Bronchial epithelial cell (primary cell): Measurements from ENCODE around the gene FZD2. TPM values are rescaled to one million over a fixed set of nuclear protein-coding genes. Genes with fewer than 3 reads are reported as not detected.
A peak's percentile ranks its signal among the peaks of the same experiment; 100 is the strongest.

Experiments used
- DNase-seq: peaks from one replicate; pipeline ENCODE4 v3.0.0-alpha.2; 2010; ENCODE audit warnings: low read depth
- FAIRE-seq: peaks from 2 replicates; lab custom pipeline; 2011; peaks lifted over from hg19 to GRCh38; lab: Jason Lieb, UNC
- H3K27me3 ChIP-seq: 2 replicates; pipeline ENCODE4 v1.5.1; 2011; ENCODE audit warnings: low read length; ENCODE audit not compliant: control insufficient read depth, insufficient read depth
- H3K36me3 ChIP-seq: 2 replicates; pipeline ENCODE4 v1.5.1; 2011; ENCODE audit warnings: low read length; ENCODE audit not compliant: control insufficient read depth, insufficient read depth
- H3K4me3 ChIP-seq: 2 replicates; pipeline ENCODE4 v1.5.1; 2011; ENCODE audit warnings: mild to moderate bottlenecking, low read depth, low read length, control low read depth
- CTCF ChIP-seq: IDR thresholded peaks from 2 replicates; pipeline ENCODE4 v1.5.1; 2011; ENCODE audit warnings: mild to moderate bottlenecking, moderate library complexity, low read length, control low read depth, inconsistent platforms; ENCODE audit not compliant: insufficient read depth, severe bottlenecking
- total RNA-seq: library from RNA; depleted of rRNA; stranded (reverse); fragments of >200 nt; gene quantifications from 2 replicates; pipeline ENCODE4 v1.2.1, GENCODE V29; 2014

FZD2 gene
- total RNA-seq, 1 donor from 2014 or later = under 0.01 TPM

DNA sequence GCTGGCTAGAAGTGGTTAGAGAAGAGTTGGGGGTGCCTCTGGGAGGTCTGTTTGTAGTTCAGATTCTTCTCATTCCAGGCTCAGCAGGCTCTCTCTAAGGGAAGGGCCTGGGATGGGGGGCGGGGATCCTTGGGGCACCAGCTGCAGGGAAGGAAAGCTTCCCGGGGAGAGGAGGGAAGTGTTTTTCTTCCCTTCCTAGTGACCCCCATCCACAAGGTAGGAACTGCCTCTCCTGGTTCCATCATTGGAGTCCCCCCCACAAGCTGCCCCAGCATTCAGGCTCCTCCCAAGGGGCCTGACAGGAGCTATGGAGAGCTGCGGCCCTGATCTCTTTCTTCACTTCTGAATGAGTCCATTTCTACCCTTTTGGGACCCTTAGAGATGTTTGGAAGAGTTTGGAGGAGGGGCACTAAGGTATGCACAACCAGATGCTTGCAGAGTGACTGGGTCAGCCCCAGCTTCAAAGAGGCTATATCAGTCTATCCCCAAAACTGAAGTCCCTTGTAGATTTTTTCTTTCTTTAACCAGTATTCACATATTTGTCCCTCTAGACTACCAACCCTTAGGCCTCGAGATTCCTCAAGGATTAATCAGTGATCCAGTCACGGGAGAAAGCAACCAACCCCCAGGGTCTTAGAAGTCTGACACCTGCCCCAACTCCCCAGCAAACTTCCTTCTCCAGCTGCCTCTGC is 13.9 kb upstream of the FZD2 start:
- no peak for FAIRE-seq

GRCh38 chr17:44543905-44544523 is 13.3 kb upstream of the FZD2 start:
- TF ChIP-seq CTCF = no peak
- peak; percentile 91 for FAIRE-seq

More for the DNA sequence above, 13.9 kb upstream of the FZD2 start:
- H3K36me3 ChIP-seq = no peaks in the 10 kb centered on the region
- TF ChIP-seq CTCF = no peak
- no peak overlapping the region for H3K4me3 ChIP-seq
- peak; percentile 73 for DNase-seq
- H3K27me3 ChIP-seq = no peaks in the 10 kb centered on the region

GRCh38 chr17:44546671-44547606 is 10.3 kb upstream of the FZD2 start:
- TF ChIP-seq CTCF = no peak
- Histone ChIP-seq H3K27me3 (no peaks in the 10 kb centered on the region), H3K36me3 (no peaks in the 10 kb centered on the region), H3K4me3 (no peak overlapping the region)
- FAIRE-seq (no peak), DNase-seq (peak; percentile 73)

More at GRCh38 chr17:44543905-44544523, 13.3 kb upstream of the FZD2 start:
- no peak for DNase-seq
- Histone ChIP-seq H3K36me3 (no peaks in the 10 kb centered on the region), H3K27me3 (no peaks in the 10 kb centered on the region), H3K4me3 (no peak overlapping the region)

DNA sequence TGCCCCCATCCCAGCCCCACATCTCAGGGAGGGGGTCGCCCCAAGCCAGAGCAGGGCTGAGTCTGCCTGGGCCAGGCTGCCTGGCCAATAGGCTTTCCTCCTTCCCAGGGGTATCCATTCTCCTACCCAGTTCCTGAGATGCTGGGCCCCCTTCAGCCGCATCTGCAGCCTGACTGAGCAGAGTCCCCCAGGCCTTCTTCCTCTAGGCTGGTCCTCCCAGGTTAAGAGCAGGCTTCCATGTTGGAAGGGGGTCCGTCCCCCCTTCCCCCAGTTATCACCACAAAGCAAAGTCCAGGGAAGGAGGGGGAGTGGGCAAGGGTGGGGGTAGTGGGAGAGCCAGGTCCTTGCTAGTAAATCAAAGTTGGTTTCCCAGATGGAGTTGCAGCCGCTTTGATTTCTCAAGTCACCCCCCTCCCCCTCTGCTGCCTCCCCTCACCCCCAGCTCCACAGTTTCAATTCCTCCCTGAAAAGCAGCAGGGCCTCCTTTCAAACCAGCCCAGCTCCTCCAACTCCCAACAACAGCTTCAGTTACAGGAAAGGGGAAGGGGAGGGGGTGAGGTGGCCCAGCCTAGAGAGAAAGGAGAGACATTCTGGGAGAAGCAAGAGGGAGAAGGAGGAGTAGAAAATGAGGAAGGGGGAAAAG is 9.5 kb upstream of the FZD2 start:
- Histone ChIP-seq H3K36me3 (no peaks in the 10 kb centered on the region), H3K27me3 (no peaks in the 10 kb centered on the region), H3K4me3 (no peak overlapping the region)
- no peak for TF ChIP-seq CTCF
- no peak for DNase-seq
- no peak for FAIRE-seq

GRCh38 chr17:44548376-44549230 is 8.7 kb upstream of the FZD2 start:
- FAIRE-seq = no peak

More at GRCh38 chr17:44548376-44549230, 8.7 kb upstream of the FZD2 start:
- no peak for TF ChIP-seq CTCF
- Histone ChIP-seq H3K27me3 (no peaks in the 10 kb centered on the region), H3K4me3 (no peak overlapping the region), H3K36me3 (no peaks in the 10 kb centered on the region)
- DNase-seq = no peak
